SU-DHL-6 (cell line): ENCODE measurements around the gene OR2S2.

Experiments used
- H2AFZ ChIP-seq: fragments of 200-600 bp; sonication (generic); 2 replicates; pipeline ENCODE4 v1.6.1; 2014; ENCODE audit warnings: low read depth, mild to moderate bottlenecking, moderate library complexity, mixed read lengths, antibody characterized with exemption, low read length; ENCODE audit not compliant: severe bottlenecking
- H3F3A ChIP-seq: fragments of 200-600 bp; shearing (Covaris generic); 2 replicates; pipeline ENCODE4 v1.6.0; 2016; ENCODE audit warnings: antibody characterized with exemption, mild to moderate bottlenecking; ENCODE audit not compliant: insufficient read depth
- H3K27ac ChIP-seq: fragments of 200-600 bp; sonication (generic); 2 replicates; pipeline ENCODE4 v1.5.1; 2016; ENCODE audit warnings: low read depth, mild to moderate bottlenecking, low read length, moderate library complexity, mixed read lengths
- H3K27me3 ChIP-seq: fragments of 200-600 bp; sonication (generic), shearing (Covaris generic); 2 replicates; pipeline ENCODE4 v1.6.0; 2014; ENCODE audit warnings: mild to moderate bottlenecking, low read length
- H3K36me3 ChIP-seq: fragments of 200-600 bp; sonication (generic); 2 replicates; pipeline ENCODE4 v1.6.1; 2014; ENCODE audit warnings: mild to moderate bottlenecking, low read length, mixed read lengths
- H3K4me2 ChIP-seq: fragments of 300-600, 200-600 bp; shearing (Covaris generic), sonication (generic); 2 replicates; pipeline ENCODE4 v1.6.0; 2014; ENCODE audit warnings: low read length, low read depth, mild to moderate bottlenecking; ENCODE audit not compliant: poor library complexity, severe bottlenecking
- H3K4me3 ChIP-seq: fragments of 200-600 bp; sonication (generic); 2 replicates; pipeline ENCODE4 v1.5.1; 2014; ENCODE audit warnings: antibody characterized with exemption, low read length, mild to moderate bottlenecking, mixed read lengths; ENCODE audit not compliant: insufficient read depth, poor library complexity, severe bottlenecking
- H3K79me2 ChIP-seq: fragments of 200-600 bp; sonication (generic); 2 replicates; pipeline ENCODE4 v1.6.1; 2014; ENCODE audit warnings: mild to moderate bottlenecking, low read length, moderate library complexity; ENCODE audit not compliant: insufficient read depth
- H3K9ac ChIP-seq: fragments of 200-600 bp; sonication (generic); 2 replicates; pipeline ENCODE4 v1.7.0; 2014; ENCODE audit warnings: mild to moderate bottlenecking, low read length
- H3K9me2 ChIP-seq: fragments of 200-600 bp; sonication (generic); replicated peaks from 2 replicates; pipeline ENCODE4 v1.6.1; 2014; ENCODE audit warnings: low read length; ENCODE audit not compliant: insufficient read depth
- H3K9me3 ChIP-seq: fragments of 200-600 bp; sonication (generic); 2 replicates; pipeline ENCODE4 v1.6.1; 2014; ENCODE audit warnings: low read length, mixed read lengths; ENCODE audit not compliant: insufficient read depth
- H4K20me1 ChIP-seq: fragments of 200-600 bp; sonication (generic); 2 replicates; pipeline ENCODE4 v1.6.1; 2014; ENCODE audit warnings: low read depth, mild to moderate bottlenecking, antibody characterized with exemption, low read length, moderate library complexity, mixed read lengths
- EZH2phosphoT487 ChIP-seq: fragments of 200-600 bp; sonication (generic), shearing (Covaris generic); conservative IDR thresholded peaks from 2 replicates; pipeline ENCODE4 v1.6.1; 2018; ENCODE audit warnings: mild to moderate bottlenecking, antibody characterized with exemption, low read length, moderate library complexity, mixed read lengths
- TF ChIP-seq, protein P1 (sequence below): fragments of 200-600 bp; sonication (generic); IDR thresholded peaks from one replicate; pipeline ENCODE4 v1.5.1; 2017; ENCODE audit warnings: antibody characterized with exemption, mild to moderate bottlenecking, low read length, moderate library complexity; ENCODE audit not compliant: insufficient read depth, poor library complexity, severe bottlenecking

The OR2S2 gene

DNA sequence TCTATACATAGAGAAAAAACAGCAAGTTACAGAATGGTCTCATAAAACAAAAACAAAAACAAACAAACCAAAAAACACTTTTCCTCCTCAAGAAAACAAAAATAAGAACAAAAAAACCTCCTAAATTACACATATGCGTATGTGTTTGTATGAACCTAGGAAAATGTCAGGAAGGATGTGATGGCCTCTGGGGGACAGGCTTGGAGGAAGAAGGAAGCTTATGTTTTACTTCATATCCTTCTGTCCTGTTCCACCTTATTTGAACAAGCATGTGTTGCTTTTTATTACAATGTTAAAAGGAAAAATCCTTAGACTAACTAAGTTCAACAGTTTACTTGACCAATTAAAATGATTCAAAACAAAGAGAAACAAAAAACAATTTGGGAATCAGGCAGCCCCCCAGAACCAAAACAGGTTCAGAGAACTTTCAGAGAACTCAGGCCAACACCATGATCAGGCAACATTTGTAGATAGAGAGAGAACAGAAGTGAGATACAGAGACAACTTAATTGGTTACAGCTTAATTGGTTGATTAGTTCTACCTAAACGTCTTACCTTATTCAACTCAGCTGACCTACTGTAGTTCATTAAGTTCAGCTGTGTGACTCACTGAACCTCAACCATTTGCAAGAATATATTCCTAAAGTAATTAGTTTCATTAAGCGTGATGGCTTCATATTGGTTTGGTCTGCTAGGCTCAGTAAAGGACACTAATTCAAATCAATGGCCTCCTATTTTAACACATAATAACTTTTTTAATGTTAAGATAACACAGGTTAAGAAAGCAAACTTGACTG, 38.5 kb downstream of the OR2S2 start:
- Histone ChIP-seq H4K20me1 (no peaks in the 10 kb centered on the region), H3K36me3 (no peaks in the 10 kb centered on the region), H3K9me3 (no peaks in the 10 kb centered on the region), H2AFZ (no peak overlapping the region), H3K9ac (no peak overlapping the region), H3K4me3 (no peak overlapping the region), H3K79me2 (no peaks in the 10 kb centered on the region), H3K27me3 (no peaks in the 10 kb centered on the region), H3K4me2 (no peak overlapping the region), H3K9me2 (no peaks in the 10 kb centered on the region), H3F3A (no peaks in the 10 kb centered on the region), H3K27ac (no peak overlapping the region)
- no peak for TF ChIP-seq EZH2phosphoT487
- TF ChIP-seq, protein P1, sequence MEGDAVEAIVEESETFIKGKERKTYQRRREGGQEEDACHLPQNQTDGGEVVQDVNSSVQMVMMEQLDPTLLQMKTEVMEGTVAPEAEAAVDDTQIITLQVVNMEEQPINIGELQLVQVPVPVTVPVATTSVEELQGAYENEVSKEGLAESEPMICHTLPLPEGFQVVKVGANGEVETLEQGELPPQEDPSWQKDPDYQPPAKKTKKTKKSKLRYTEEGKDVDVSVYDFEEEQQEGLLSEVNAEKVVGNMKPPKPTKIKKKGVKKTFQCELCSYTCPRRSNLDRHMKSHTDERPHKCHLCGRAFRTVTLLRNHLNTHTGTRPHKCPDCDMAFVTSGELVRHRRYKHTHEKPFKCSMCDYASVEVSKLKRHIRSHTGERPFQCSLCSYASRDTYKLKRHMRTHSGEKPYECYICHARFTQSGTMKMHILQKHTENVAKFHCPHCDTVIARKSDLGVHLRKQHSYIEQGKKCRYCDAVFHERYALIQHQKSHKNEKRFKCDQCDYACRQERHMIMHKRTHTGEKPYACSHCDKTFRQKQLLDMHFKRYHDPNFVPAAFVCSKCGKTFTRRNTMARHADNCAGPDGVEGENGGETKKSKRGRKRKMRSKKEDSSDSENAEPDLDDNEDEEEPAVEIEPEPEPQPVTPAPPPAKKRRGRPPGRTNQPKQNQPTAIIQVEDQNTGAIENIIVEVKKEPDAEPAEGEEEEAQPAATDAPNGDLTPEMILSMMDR, result no peak

DNA sequence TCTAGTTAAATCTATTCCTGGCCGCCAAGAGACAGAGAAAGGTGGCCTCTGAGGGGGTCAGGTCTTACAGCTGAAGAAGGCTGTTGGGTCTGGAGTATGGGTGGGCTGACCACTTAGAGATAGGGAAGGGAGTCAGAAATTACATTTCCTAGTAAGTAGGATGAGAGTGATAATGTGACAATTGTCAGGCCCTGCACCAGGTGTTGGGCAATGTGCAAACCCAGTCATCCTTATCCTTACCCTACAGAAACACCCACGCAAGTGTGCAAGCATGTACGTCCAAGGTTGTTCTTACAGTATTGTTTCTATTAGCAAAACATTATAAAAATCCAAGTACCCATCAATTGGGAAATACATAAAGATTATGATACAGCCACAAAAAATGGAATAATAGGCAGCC, 39.2 kb downstream of the OR2S2 start:
- H2AFZ ChIP-seq, result no peak overlapping the region
- H3K27ac ChIP-seq, result no peak overlapping the region
- no peaks in the 10 kb centered on the region; the same call in 1 of the 2 replicates for H3K9me3 ChIP-seq
- TF ChIP-seq EZH2phosphoT487, result no peak
- TF ChIP-seq, protein P1, result no peak
- no peaks in the 10 kb centered on the region for H3K79me2 ChIP-seq
- no peak overlapping the region for H3K9ac ChIP-seq
- no peaks in the 10 kb centered on the region for H3K27me3 ChIP-seq
- H3F3A ChIP-seq, result no peaks in the 10 kb centered on the region
- no peaks in the 10 kb centered on the region for H3K36me3 ChIP-seq
- H3K4me3 ChIP-seq, result no peak overlapping the region
- no peak overlapping the region for H3K4me2 ChIP-seq
- H4K20me1 ChIP-seq, result no peaks in the 10 kb centered on the region
- H3K9me2 ChIP-seq, result no peaks in the 10 kb centered on the region

DNA sequence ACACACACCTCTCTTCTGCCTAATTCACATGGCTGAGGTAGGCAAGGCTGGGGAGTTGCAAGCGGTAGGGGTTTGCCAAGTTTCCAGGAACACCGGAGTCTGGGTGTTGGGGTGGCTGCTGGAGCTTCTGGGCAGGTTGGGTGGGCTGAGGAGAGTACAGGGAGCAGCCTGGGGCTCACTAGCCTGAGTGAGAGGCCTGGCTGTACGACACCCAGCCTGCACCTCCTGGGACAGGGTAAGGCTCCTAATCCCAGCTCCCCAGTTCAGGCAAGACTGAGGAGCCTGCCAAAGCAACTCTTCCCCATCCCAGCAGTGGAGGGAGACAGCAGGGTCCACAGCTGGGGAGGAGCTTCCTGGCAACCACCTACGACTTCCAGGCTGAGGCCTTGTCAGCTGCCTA, 40.7 kb downstream of the OR2S2 start:
- Histone ChIP-seq H3K36me3 (no peaks in the 10 kb centered on the region), H4K20me1 (no peaks in the 10 kb centered on the region), H3K9me2 (no peaks in the 10 kb centered on the region), H3K9ac (no peak overlapping the region), H2AFZ (no peak overlapping the region), H3K9me3 (no peaks in the 10 kb centered on the region; the same call in 1 of the 2 replicates), H3K27me3 (no peaks in the 10 kb centered on the region), H3F3A (no peaks in the 10 kb centered on the region), H3K4me3 (no peak overlapping the region), H3K4me2 (no peak overlapping the region), H3K27ac (no peak overlapping the region), H3K79me2 (no peaks in the 10 kb centered on the region)
- TF ChIP-seq EZH2phosphoT487, result no peak
- TF ChIP-seq, protein P1, result no peak
